Fibroblast of lung (primary cell): ENCODE measurements around the gene SEC23B. TPM values are rescaled to one million over a fixed set of nuclear protein-coding genes. Genes with fewer than 3 reads are reported as not detected.
A peak's percentile ranks its signal among the peaks of the same experiment; 100 is the strongest.

Experiments used
- DNase-seq, 2 donors: peaks; one replicate each; pipeline versions ENCODE4 v3.0.0 to v3.0.0-alpha.2; 2010; ENCODE audit warnings: low read depth in 2 of 2
- H2AFZ ChIP-seq: 2 replicates; pipeline ENCODE4 v1.5.1; 2012; ENCODE audit warnings: low read length, control low read depth, inconsistent platforms
- H3K27ac ChIP-seq: 2 replicates; pipeline ENCODE4 v1.5.1; 2011; ENCODE audit warnings: low read length, control low read depth; ENCODE audit not compliant: insufficient read depth
- H3K27me3 ChIP-seq: 2 replicates; pipeline ENCODE4 v1.5.1; 2011; ENCODE audit warnings: mild to moderate bottlenecking, low read length; ENCODE audit not compliant: control insufficient read depth, insufficient read depth
- H3K36me3 ChIP-seq: 2 replicates; pipeline ENCODE4 v1.5.1; 2011; ENCODE audit warnings: low read length; ENCODE audit not compliant: control insufficient read depth, insufficient read depth
- H3K4me1 ChIP-seq: 2 replicates; pipeline ENCODE4 v1.5.1; 2011; ENCODE audit warnings: low read length; ENCODE audit not compliant: control insufficient read depth, insufficient read depth; ENCODE audit errors: extremely low read depth
- H3K4me2 ChIP-seq: 2 replicates; pipeline ENCODE4 v1.5.1; 2011; ENCODE audit warnings: low read length, control low read depth; ENCODE audit not compliant: insufficient read depth; ENCODE audit errors: extremely low read depth
- H3K4me3 ChIP-seq, 4 experiments: fragments of 200-600 bp in 1 of 4; sonication (generic) in 1 of 4; replicated peaks in 1 of 4; 2 replicates each; pipeline ENCODE4 v1.5.1; 2011 to 2016; ENCODE audit warnings: low read length in 4 of 4, low read depth in 3 of 4, mild to moderate bottlenecking in 3 of 4, control low read depth in 2 of 4, inconsistent platforms in 1 of 4, mixed read lengths in 1 of 4; ENCODE audit not compliant: insufficient read depth in 1 of 4; ENCODE audit errors: control extremely low read depth in 1 of 4
- H3K79me2 ChIP-seq: 2 replicates; pipeline ENCODE4 v1.5.1; 2012; ENCODE audit warnings: mild to moderate bottlenecking, low read length, inconsistent platforms; ENCODE audit not compliant: control insufficient read depth, insufficient read depth
- H3K9ac ChIP-seq: 2 replicates; pipeline ENCODE4 v1.5.1; 2011; ENCODE audit warnings: mild to moderate bottlenecking, low read length, control low read depth; ENCODE audit not compliant: insufficient read depth
- H3K9me3 ChIP-seq: 2 replicates; pipeline ENCODE4 v1.5.1; 2012; ENCODE audit warnings: low read depth, low read length; ENCODE audit not compliant: control insufficient read depth, insufficient read depth
- H4K20me1 ChIP-seq: 2 replicates; pipeline ENCODE4 v1.5.1; 2011; ENCODE audit warnings: low read length; ENCODE audit not compliant: control insufficient read depth, insufficient read depth; ENCODE audit errors: extremely low read depth
- CTCF ChIP-seq, 2 donors: IDR thresholded peaks in 1 of 2; conservative IDR thresholded peaks in 1 of 2; 1 replicate in 1 of 2; 2 replicates in 1 of 2; pipeline ENCODE4 v1.5.1; 2011 to 2012; ENCODE audit warnings: low read length in 2 of 2, control low read depth in 1 of 2, inconsistent platforms in 1 of 2, low read depth in 1 of 2, mild to moderate bottlenecking in 1 of 2
- EZH2 ChIP-seq: IDR thresholded peaks from 2 replicates; pipeline ENCODE4 v1.5.1; 2012; ENCODE audit warnings: low read length, control low read depth, mild to moderate bottlenecking; ENCODE audit errors: missing control alignments
- polyA plus RNA-seq, 2 donors: library from polyadenylated mRNA; depleted of rRNA in 1 of 2; stranded (reverse) in 1 of 2; unstranded in 1 of 2; fragments of >200 nt; gene quantifications; 2 replicates each; pipeline ENCODE4 v1.2.1, GENCODE V29; 2011 to 2012; ENCODE audit warnings: missing spikeins in 1 of 2
- total RNA-seq: library from RNA; depleted of rRNA; stranded (reverse); fragments of >200 nt; gene quantifications from 2 replicates; pipeline ENCODE4 v1.2.1, GENCODE V29; 2014

SEC23B gene
- total and polyA plus RNA-seq, 2 donors (not counting 1 experiment from before 2014, with no cell fraction given), result 51.0 to 52.0 TPM

GRCh38 chr20:18553746-18554145, 46.0 kb downstream of the SEC23B start:
- Histone ChIP-seq H3K9me3 (no peaks in the 10 kb centered on the region), H2AFZ (no peak overlapping the region), H3K36me3 (peaks cover 7% of the 10 kb centered on the region), H3K27me3 (no peaks in the 10 kb centered on the region), H3K4me1 (no peaks in the 10 kb centered on the region), H4K20me1 (no peaks in the 10 kb centered on the region), H3K79me2 (no peaks in the 10 kb centered on the region), H3K27ac (no peak overlapping the region), H3K9ac (no peak overlapping the region), H3K4me3 (no peak overlapping the region), H3K4me2 (no peak overlapping the region)
- TF ChIP-seq CTCF (conservative IDR thresholded peaks at IDR 0.05 in 1 of 2, IDR thresholded peaks at IDR 0.05 in 1 of 2; ENCODE audit: low read depth in 1 of 2, low read length in 2 of 2) (no peak), EZH2 (no peak)
- no peak for DNase-seq

- Histone ChIP-seq H2AFZ (peak within 1 kb of the TSS; percentile 92), H3K4me1 (peaks cover 2% of the 10 kb centered on the region), H3K9me3 (no peaks in the 10 kb centered on the region), H3K27ac (peak within 1 kb of the TSS; percentile 72), H3K4me2 (peak within 1 kb of the TSS; percentile 96), H3K79me2 (peaks cover 15% of the 10 kb centered on the region), H3K9ac (peak within 1 kb of the TSS; percentile 77), H3K27me3 (no peaks in the 10 kb centered on the region), H3K36me3 (peaks cover 6% of the 10 kb centered on the region), H3K4me3 (peak within 1 kb of the TSS; percentile 63 to 98 (median 71)), H4K20me1 (no peaks in the 10 kb centered on the region)
- peak; percentile 88 for DNase-seq
- no peak for TF ChIP-seq CTCF (conservative IDR thresholded peaks at IDR 0.05 in 1 of 2, IDR thresholded peaks at IDR 0.05 in 1 of 2; ENCODE audit: low read depth in 1 of 2, low read length in 2 of 2)
- no peak for TF ChIP-seq EZH2
Measured at GRCh38 chr20:18566892-18567738, 59.4 kb downstream of the SEC23B start, which contains the start of gene SMIM26. Gene SMIM26, plus strand, starts transcription at chr20:18567432. Its CDS starts 47 bp downstream, at chr20:18567479.

GRCh38 chr20:18567739-18568091, 60.0 kb downstream of the SEC23B start:
- Histone ChIP-seq H3K27ac (peak overlapping the region; percentile 72), H3K79me2 (peaks cover 15% of the 10 kb centered on the region), H3K4me1 (peaks cover 2% of the 10 kb centered on the region), H2AFZ (peak overlapping the region; percentile 92), H3K27me3 (no peaks in the 10 kb centered on the region), H3K9ac (peak overlapping the region; percentile 77), H3K9me3 (no peaks in the 10 kb centered on the region), H3K4me3 (peak overlapping the region; percentile 63 to 98 (median 71)), H4K20me1 (no peaks in the 10 kb centered on the region), H3K4me2 (peak overlapping the region; percentile 69), H3K36me3 (peaks cover 6% of the 10 kb centered on the region)
- TF ChIP-seq CTCF (conservative IDR thresholded peaks at IDR 0.05 in 1 of 2, IDR thresholded peaks at IDR 0.05 in 1 of 2; ENCODE audit: low read depth in 1 of 2, low read length in 2 of 2) (no peak), EZH2 (no peak)
- peak in 1 of 2 donors; percentile 9 for DNase-seq
